Muscle layer of colon (tissue), 2 donors: ENCODE measurements around the gene SPIC.

ENCODE experiments used
- H3K27ac ChIP-seq: one replicate; pipeline ENCODE4 v1.7.0; 2013; ENCODE audit warnings: low read depth, mild to moderate bottlenecking, low read length, moderate library complexity
- H3K27me3 ChIP-seq, 2 donors: one replicate each; pipeline ENCODE4 v1.7.0; 2013; ENCODE audit warnings: low read length in 2 of 2, mild to moderate bottlenecking in 2 of 2; ENCODE audit not compliant: insufficient read depth in 2 of 2, control insufficient read depth in 1 of 2
- H3K36me3 ChIP-seq: one replicate; pipeline ENCODE4 v1.7.0; 2013; ENCODE audit warnings: mild to moderate bottlenecking, low read length; ENCODE audit not compliant: insufficient read depth
- H3K4me1 ChIP-seq: one replicate; pipeline ENCODE4 v1.7.0; 2013; ENCODE audit warnings: mild to moderate bottlenecking, low read length; ENCODE audit not compliant: insufficient read depth
- H3K4me3 ChIP-seq, 2 donors: one replicate each; pipeline ENCODE4 v1.7.0; 2013; ENCODE audit warnings: low read length in 2 of 2, low read depth in 1 of 2, mild to moderate bottlenecking in 1 of 2, moderate library complexity in 1 of 2
- H3K9ac ChIP-seq: one replicate; pipeline ENCODE4 v1.7.0; 2013; ENCODE audit warnings: low read length
- H3K9me3 ChIP-seq: one replicate; pipeline ENCODE4 v1.7.0; 2013; ENCODE audit warnings: mild to moderate bottlenecking, low read length
- donor health status: abdominal sarcoma.
- donor health status: Adenocarcinoma of cecum.

The SPIC gene

DNA sequence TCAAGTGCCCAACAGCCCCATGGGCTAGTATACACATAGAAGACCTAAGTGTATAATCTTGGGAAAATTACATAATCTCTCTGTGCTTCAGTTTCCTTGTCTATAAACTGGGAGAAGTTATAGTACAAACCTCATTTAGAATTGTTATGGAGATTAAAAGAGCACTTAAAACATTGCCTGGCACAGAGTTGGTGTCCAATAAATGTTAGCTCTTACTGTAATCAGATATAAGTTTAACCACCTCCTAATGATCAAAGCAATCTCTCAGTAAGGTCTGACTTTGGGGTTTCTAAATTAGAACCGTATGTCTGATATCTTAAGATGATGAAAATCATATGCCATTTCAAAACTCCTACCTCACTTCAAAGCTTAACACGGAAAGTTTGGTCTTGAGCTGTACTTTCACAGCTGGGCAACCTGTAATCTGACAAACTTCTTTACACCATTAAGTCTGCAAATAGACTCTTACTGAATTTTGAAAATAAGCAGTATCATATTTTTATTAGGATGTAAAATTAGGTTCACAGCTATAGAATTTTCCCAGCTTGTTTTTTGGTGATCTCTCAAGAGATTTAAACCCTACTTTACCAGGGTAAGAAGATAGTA, 61.0 kb downstream of the SPIC start:
- no peak overlapping the region for H3K4me3 ChIP-seq
- H3K36me3 ChIP-seq: no peaks in the 10 kb centered on the region
- no peaks in the 10 kb centered on the region for H3K9me3 ChIP-seq
- H3K4me1 ChIP-seq: no peaks in the 10 kb centered on the region
- no peak overlapping the region for H3K27ac ChIP-seq
- H3K9ac ChIP-seq: no peak overlapping the region
- H3K27me3 ChIP-seq: no peaks in the 10 kb centered on the region
